D721Med (cell line): ENCODE data around the gene RASL10A.
A peak's percentile ranks its signal among the peaks of the same experiment; 100 is the strongest.

Experiments
- DNase-seq: peaks from one replicate; pipeline ENCODE4 v3.0.0; 2011; ENCODE audit warnings: low spot score; ENCODE audit not compliant: insufficient read length
- FAIRE-seq: peaks from 2 replicates; lab custom pipeline; 2011; peaks lifted over from hg19 to GRCh38; lab: Jason Lieb, UNC
- TF ChIP-seq, protein P1 (sequence below): IDR thresholded peaks from 2 replicates; pipeline ENCODE4 v1.5.1; 2012; ENCODE audit warnings: mild to moderate bottlenecking, control low read depth; ENCODE audit not compliant: insufficient read depth; ENCODE audit errors: missing control alignments

The RASL10A gene

DNA sequence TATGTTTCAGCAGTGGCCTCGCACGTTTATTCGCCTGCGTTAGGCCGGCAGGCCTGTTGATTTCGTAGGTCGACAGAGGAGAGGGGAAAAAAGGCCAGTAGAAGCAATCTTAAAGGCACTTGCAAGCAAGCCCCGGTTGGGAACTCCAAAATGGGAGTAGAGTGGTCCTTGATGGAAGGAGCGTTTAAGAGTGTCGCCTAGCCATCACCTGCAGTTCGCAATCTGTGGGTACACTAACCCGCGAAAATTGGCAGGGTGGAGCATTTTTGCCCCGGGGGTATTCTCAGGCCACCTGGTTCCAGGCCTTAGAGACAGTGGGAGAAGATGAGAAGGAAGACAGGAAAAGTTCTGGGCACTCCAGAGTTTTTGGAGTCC lies 46.3 kb downstream of the RASL10A start:
- TF ChIP-seq, protein P1, sequence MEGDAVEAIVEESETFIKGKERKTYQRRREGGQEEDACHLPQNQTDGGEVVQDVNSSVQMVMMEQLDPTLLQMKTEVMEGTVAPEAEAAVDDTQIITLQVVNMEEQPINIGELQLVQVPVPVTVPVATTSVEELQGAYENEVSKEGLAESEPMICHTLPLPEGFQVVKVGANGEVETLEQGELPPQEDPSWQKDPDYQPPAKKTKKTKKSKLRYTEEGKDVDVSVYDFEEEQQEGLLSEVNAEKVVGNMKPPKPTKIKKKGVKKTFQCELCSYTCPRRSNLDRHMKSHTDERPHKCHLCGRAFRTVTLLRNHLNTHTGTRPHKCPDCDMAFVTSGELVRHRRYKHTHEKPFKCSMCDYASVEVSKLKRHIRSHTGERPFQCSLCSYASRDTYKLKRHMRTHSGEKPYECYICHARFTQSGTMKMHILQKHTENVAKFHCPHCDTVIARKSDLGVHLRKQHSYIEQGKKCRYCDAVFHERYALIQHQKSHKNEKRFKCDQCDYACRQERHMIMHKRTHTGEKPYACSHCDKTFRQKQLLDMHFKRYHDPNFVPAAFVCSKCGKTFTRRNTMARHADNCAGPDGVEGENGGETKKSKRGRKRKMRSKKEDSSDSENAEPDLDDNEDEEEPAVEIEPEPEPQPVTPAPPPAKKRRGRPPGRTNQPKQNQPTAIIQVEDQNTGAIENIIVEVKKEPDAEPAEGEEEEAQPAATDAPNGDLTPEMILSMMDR, result no peak
- no peak for FAIRE-seq
- no peak for DNase-seq

DNA sequence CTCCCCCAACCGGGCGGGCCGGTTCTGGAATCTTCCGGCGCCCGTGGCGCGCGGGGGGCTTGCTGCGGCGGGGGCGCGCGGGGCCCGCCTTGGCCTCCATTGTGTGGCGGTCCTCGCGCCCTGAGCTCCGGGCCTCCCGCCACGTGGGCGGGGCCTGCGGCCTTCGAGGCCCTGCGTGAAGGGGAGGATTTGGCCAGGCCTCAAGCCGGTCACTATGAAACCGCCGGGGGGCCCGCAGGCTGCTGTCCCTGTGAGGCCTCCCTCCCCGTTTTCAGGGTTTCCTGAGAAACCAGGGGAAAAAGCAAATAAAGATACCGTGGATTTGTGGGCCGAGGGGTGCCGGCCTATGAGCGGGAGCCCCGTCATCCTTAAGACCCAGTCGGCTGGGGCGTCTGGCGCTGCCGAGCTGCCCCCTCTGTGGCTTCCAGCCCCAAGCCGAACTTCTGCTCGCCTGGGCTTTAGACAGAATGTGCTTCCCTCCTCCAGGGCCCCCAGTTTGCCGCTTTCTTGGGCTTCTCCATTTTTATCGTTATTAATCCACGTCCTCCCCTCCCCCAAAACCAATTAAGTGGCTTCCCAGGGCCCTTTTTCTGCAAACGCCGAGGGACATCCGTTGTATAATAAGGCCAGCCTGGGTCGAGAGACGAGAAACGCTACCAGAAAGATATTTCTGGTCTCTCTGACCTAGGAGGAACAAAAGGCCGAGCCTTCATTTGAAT lies 46.8 kb downstream of the RASL10A start:
- DNase-seq (no peak), FAIRE-seq (no peak)
- TF ChIP-seq, protein P1, result no peak

DNA sequence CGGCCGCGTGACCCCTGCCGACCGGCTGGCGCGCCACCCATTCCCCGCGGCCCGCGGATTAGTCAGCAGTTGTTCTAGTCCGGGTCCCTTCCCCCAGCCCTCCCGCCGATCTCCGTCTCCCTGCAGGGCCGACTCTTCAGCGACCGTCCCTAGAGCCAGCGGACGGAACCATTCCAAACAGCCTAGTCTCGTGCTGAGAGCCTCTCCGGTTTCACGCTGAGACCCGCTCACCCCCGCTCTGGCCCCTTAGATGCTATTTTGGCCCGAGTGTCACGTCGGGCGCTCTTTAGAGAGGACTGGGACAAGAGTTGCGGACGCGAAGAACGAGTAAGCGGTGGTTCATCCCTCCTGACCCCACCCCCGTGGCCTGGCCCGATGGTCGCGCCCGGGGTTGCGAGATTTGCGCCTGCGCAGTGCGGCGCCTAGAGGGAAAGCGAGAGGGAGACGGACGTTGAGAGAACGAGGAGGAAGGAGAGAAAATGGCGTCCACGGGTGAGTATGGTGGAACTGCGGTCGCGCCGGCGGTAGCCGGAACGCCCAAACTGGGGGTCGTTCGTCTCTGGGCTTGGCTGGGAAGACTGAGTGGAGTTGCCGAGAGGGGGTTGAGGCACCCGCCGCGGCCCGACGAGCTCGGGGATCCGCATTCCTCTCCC lies 47.5 kb downstream of the RASL10A start, which contains the start of the genes EWSR1 and RHBDD3:
EWSR1 (plus strand) TSS at position 411 of the 653 bp plus-strand sequence; CDS start at position 480, 69 bp downstream.
RHBDD3 (minus strand) TSS at position 124 of the 653 bp plus-strand sequence. CDS start 2,355 bp downstream, outside the sequence.
- FAIRE-seq (no peak), DNase-seq (peak; percentile 64)
- TF ChIP-seq, protein P1, result no peak

DNA sequence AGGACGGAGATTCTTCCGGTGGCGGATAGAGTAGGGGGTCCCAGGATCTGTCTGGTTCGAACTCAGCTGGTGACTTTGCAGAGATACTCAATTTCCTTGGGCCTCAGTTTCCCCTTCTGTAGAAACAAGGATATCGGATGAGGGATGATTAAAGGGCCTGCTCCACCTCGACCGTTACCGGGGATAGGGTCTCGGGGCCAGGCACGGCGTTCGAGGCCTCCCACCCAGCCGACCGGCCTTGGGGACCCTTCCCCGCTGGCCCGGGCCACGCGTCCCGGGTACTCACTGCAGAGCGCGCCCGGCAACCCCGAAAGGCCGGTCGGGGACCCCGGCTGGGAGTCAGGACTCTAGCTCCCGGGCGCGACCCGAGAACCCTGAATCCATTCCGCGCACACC lies 48.0 kb downstream of the RASL10A start:
- DNase-seq (no peak), FAIRE-seq (no peak)
- TF ChIP-seq, protein P1, result no peak

DNA sequence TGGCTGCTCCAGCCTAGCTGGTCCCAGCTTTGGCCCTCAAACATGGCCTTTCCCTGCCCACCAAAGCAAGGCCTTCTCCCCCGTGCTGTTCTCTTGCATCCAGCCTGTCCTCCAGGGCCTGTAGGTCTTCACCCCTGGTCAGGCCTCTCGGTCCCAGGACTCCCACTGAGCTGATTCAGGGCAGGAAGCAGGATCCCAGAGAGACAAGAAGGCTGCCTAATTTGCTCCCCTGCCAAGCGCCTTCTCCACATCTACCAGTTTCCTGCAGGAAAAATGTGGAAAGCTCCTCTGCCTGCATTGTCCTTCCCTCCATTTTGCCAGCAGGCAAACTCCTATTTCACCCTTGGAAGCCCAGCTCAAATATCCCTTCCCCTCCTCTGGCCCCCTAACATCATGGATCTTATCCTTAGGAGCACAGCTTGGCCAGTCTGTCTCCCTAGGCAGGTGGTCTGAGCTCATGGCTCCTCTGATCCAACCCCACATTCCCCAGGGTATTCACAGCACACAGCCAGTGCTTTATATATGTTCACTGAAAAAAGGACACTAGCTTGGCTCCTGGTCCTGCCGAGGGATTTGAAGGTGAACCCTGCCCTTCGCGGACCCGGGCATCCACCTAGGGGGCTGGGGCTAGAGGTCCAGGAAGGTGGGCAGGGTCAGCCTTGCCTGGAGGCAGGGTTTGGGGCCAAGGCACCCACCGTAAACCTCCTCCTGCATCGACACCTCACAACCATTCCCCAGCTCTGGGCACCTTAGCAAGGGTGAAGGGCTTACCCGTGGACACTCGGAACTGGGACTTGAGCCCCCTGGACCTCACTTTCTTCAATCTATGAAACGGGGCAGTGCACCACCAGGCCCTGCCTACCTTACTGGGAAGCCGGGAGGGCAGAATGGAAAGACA lies 48.7 kb downstream of the RASL10A start:
- FAIRE-seq (no peak), DNase-seq (no peak)

DNA sequence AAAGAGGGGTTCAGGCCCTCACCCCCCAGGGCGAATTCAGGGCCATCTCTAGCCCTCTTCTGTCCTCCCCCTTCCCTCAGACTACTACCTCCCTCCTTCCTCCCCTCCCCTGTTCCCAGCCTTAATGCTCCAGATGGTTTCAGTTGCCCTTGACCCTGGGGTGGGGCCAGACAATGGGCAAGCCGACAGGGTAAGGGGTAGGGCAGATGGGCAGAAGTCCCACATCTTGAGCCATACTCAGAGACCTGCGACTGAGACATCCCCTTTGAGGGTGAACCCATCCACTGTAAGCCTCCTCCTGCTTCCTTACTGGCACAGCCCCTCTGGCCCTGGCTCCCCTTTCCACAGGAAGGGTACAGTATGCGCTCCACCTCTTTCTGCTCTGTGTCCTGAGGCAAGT lies 49.6 kb downstream of the RASL10A start:
- FAIRE-seq, result no peak
- DNase-seq, result no peak
- TF ChIP-seq, protein P1, result no peak

More for the DNA sequence above, 48.7 kb downstream of the RASL10A start:
- TF ChIP-seq, protein P1, result no peak
